Muscle of arm (tissue), 12 donors: ENCODE results near the gene PSME2. TPM values are rescaled to one million over a fixed set of nuclear protein-coding genes. Genes with fewer than 3 reads are reported as not detected.
"Not testable (repeated sequence)": the region's sequence is repeated elsewhere in the genome, so short reads cannot be mapped to it uniquely, and the experiment has no call there.

Source experiments
- DNase-seq: peaks from one replicate; pipeline ENCODE4 v3.0.0-alpha.2; 2013
- polyA plus RNA-seq, 12 donors: library from polyadenylated mRNA; unstranded; fragments of 120-200 nt; gene quantifications; one replicate each; pipeline ENCODE4 v1.2.1, GENCODE V29; 2013; ENCODE audit not compliant: insufficient read length in 12 of 12

PSME2 gene
- polyA plus RNA-seq, 12 donors: 68.9 to 105 (median 90.2) TPM; not detected in 1

DNA sequence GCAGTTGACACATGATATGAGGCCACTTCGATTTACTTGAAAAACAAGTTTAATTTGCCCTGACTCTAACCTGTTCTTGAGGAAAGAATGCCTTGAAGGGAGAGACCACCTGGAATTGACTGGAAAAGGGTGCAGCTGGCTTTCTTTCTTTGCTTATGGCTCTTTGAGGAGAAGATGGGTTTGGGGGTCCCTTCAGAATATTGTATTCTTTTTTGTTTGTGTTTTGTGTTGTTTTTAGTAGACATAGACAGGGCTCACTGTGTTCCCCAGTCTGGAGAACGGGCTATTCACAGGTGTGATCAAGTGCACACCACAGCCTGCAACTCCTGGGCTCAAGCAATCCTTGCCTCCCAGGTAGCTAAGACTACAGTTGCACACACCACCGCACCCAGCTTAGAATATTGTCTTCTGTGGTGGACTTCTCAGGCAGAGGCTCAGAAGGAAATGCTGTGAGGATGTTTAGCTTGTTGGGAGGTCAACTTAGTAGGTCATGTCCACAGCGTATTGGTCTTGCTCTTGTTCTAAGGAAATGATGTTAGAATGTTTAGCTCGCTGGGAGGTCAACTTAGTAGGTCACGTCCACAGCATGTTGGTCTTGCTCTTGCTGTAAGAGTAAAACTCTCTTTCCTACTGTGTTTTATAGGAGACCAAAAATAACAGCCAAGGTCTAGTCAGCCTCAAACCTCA lies 30.1 kb downstream of the PSME2 start:
- DNase-seq: no peak

DNA sequence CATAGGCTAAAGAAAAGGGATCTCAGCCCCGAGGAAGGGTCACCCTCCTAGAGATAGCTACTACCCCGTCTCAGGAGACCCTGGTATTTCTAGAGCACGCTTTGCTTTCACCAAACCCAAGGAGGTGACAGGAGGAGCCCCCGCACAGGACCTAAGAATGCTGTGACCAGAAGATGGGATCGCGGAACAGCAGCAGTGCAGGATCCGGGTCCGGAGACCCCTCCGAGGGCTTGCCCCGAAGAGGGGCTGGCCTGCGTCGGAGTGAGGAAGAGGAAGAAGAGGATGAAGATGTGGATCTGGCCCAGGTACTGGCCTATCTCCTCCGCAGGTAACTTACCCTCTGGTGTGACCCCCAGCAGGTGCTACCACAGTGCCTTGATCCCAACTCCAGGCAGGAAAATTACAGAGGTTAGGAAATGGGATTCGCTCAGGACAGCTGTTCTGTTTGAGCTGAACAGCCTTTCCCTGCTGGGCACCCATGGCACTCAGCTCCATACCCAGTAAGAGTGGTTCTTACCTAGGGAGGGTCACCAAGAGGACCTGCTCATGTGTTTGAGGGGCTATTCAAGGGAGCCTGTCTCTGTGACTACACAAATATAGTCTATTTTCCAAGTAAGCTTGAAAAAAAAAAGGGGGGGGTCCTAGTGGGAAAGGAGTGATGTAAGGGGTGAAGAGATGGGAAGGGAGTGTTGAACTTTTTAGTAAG lies 30.8 kb downstream of the PSME2 start:
- no peak for DNase-seq

DNA sequence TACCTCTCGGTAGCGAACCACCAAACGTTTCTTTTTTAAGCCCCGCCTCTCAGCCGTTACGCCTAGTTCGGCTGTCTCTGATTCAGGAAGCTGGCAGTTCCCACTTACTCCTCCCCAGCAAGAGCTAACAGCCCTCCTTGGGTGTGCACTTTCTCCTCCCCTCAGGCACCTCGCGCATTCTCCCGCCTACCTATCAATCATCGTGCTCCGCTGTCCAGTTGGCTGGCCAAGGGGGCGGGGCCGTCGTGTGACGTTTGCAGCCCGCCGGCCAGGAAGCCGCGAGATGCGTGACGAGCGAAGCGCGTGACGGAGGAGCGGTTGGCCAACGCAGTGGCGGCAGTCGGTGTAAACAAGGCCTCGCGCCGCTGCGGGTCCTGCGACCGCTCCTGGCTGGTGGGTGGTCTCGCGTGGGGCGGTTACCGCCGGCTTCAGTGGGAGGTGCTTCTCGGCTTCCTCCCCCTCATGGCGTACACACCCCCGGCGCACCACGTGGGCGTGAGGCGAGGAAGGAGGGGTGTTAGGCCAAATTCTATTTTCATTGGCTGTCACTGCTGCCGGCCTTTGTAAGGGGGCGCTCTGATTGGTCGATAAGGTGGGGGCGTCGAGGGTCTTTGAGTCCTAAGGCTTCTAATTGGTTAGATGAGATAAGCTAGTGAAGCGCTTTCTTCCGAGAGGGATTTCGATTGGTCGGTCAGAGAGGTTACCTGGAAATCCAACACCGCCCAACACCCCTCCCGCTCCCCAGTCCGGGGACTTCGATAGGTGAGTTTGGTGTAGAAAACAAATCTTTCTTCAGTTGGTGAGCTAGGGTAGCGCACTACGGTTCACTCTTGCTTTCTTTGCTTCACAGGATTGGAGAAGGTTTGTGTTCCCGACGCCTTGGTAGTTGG lies 31.6 kb downstream of the PSME2 start, which contains the start of the genes DCAF11 and NRL:
DCAF11 (plus strand) TSS at position 246 of the 890 bp plus-strand sequence. CDS start 818 bp downstream, outside the sequence.
NRL (minus strand) TSS at position 418 of the 890 bp plus-strand sequence. CDS start 32,101 bp downstream, outside the sequence.
- DNase-seq: peak; percentile 99

DNA sequence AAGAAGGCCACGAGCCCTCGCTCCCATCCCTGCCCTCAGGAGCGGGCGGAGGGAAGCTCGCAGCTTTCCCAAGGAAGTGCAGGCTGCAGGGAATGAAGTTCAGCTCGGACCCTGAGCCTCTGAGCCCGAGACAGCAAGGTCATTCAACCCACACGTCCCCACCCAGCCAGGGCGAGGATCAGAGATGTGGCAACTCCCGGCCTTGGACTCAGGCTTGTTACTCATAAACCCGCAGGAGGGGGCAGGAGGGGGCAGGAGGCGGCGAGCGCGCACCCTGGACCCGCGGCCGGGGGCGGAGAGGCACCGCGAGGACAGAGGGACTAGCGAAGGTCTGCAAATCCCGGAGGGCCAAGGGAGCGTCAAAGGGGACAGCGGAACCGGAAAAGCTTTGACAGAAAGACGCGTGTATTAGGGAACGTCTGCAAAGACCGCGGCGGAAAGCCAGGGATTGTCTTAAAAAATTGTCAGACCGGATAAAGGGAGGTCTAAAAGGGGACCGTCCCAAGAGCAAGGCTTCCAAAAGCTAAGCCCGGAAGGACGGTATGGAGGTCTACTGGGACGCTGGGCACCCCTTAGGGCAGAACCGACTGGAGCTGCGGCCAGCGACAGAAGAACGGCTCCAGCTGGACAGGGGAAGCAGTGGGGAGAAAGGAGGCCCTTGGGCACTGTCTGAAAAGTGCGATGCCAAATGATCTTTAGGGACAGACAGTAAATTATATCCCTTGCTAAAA lies 32.4 kb downstream of the PSME2 start:
- DNase-seq: peak; percentile 88

DNA sequence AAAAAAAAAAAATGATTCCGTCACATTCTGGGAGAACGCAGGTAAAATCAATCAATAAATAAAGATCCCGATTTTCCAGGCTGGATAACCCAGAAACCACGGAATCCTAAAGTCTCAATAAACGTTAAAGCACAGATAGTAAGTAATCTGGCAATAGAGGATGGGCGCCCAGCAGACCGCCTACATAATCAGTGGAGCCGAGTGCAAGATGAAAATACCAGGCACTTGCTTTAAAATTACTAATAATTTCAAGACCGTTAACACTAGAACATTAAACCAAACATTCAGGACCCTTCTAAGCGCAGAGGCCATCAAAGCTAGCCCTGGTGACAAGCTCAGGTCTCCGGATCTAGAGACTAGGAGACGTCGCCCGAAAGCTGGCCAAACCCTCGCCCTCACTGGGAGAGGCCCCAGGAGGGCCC lies 33.0 kb downstream of the PSME2 start:
- DNase-seq: no peak

DNA sequence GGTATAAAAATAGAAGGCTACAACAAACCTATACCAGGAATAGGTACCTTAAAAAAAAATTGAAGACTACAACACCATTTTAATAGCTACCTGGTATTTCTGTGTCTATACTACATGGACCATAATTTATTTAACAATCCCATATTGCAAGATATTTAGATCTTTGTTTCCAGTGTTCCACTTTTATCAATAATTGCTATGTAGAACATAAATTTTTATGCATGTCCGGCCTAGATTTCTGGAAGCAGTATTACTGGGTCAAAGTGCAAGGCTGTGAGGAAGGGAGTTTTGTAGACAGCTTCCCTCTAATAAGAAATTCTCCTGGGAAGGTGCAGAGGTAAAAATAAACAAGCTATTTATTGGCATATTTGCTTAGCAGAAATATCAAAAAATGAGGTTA lies 35.9 kb downstream of the PSME2 start:
- DNase-seq: no peak

DNA sequence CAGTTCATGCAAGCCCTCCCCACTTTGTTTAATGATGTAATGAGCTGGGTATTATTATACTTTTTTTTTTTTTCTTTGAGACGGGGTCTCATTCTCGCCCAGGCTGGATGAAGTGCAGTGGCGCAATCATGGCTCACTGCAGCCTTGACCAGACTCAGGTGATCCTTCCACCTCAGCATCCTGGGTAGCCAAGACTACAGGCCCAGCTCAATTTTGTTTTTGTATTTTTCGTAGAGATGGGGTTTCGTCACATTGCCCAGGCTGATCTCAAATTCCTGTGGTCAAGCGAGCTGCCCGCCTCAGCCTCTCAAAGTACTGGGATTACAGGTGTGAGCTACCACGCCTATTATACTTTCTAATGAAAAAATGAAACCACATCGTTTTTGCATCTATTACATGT lies 36.4 kb downstream of the PSME2 start:
- no peak for DNase-seq

DNA sequence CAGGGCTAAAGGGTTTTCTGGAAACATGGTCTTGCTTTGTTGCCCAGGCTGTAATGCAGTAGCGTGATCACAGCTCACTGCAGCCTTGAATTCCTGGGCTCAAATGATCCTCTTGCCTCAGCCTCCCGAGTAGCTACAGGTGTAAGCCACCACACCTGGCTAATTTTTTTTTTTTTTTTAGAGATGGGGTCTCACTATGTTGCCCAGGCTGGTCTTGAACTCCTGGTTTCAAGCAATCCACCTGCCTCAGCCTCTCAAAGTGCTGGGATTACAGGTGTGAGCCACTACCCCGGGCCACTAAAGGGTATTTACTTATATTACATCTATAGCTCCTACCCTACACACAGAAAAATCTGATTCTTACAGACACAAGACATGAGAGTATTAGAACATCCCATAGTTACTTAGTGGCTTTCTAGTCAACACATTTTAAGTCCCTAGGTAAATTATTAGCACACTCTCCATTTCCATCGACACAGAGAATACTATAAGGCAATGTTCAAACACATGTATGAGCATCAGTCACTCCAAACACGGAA lies 38.0 kb downstream of the PSME2 start:
- no peak for DNase-seq

DNA sequence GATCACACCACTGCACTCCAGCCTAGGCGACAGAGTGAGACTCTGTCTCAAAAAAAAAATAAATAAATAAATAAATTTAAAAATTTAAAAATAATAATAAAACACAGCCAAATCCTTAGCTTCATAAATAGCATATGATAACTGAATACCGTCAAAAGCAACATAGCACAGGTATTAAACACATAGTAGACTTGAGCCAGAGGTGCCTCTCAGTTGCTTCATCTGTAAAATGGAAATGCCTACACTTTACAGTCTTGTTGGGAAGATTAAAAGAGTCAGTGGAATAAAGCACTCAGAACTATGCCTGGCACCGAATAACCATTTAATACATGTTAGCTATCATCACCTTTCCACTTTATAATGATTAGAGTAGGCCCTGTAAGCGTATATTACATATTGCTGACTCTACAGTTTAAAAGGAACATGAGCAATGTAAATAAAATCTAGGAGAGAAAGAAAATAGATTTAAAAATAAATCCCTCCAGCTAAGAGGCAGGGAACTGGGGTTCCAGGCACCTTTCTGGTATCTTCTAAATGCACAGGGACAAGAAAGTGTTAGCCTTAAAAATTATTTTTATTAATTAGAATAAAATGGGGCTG lies 39.6 kb downstream of the PSME2 start:
- DNase-seq: no peak

DNA sequence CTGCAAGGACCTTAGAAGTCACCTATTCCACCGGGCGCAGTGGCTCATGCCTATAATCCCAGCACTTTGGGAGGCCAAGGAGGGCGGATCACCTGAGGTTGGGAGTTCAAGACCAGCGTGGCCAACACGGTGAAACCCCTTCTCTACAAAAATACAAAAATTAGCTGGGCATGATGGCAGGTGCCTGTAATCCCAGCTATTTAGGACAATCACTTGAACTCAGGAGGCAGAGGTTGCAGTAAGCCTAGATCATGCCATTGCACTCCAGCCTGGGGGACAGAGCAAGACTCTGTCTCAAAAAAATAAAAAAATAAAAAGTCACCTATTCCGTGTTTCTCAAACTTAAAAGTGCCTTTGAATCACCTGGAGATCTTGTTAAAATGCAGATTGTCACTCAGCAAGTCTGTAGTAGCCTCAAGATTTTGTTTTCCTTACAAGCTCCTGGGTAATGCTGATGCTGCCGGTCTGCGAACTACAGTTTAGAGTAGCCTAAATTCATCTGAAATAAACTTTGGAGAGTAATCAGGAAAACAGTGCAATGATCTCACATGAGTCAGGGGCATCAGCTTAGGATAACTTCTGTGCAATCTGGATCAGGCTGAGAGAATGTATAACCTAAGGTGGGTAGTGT lies 40.7 kb downstream of the PSME2 start:
- not testable (repeated sequence) for DNase-seq

DNA sequence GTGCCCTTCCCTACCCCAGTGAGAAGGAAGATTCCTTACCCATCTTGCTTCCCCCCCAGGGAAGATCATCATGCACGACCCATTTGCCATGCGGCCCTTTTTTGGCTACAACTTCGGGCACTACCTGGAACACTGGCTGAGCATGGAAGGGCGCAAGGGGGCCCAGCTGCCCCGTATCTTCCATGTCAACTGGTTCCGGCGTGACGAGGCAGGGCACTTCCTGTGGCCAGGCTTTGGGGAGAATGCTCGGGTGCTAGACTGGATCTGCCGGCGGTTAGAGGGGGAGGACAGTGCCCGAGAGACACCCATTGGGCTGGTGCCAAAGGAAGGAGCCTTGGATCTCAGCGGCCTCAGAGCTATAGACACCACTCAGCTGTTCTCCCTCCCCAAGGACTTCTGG lies 43.0 kb downstream of the PSME2 start:
- no peak for DNase-seq

DNA sequence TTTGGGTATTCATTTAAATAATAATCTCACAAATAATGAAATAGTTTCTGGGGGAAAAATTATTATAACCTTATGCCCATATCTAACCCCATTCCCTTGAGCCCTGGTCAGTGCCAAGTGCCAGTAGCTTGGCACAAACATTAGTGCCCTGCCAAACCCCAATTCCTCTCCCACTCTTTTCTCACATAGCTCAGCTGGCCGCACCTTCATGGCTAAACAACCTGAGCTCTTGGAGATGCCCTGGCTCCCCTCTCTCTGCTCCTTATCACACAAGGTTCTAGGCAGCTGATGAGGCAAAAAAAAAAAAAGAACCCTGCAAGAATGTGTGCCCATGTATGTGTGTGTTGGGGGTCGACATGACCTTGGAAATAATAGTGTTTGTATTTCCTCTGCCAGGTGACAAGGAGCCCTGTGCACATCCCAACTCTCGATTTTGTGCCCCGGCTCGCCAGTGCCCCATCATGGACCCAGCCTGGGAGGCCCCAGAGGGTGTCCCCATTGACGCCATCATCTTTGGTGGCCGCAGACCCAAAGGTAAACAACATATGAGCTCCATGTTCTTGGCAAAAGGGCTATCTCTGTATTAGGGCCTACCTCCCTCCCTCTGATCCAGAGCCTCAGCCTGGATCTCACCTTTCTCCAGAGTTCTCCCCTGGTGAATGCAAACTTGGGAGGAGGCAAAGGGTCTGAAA lies 43.9 kb downstream of the PSME2 start:
- no peak for DNase-seq

DNA sequence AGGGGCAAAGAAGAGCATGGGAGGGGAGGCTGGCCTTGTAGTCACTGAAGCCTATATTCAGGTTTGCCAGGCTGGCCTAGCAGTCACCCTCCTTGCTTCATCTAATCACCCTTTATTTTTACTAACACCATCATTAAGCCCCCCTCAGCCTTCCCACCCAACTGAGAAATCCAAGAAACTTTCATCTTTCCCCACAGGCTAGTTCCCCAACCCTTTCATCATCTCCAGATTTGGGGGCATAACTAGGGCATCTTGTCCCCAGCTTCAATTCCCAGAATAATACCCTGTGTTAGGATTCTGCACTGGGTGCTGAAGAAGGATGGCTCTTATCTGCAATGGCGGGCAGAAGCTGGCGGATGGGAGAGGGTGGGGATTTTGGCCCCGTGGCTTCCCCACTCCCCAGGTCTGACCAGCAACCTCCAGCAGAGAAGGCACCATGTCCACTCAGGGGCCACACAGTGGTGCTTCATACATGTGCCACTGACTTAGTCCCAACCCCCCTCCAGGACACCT lies 45.4 kb downstream of the PSME2 start:
- no peak for DNase-seq

DNA sequence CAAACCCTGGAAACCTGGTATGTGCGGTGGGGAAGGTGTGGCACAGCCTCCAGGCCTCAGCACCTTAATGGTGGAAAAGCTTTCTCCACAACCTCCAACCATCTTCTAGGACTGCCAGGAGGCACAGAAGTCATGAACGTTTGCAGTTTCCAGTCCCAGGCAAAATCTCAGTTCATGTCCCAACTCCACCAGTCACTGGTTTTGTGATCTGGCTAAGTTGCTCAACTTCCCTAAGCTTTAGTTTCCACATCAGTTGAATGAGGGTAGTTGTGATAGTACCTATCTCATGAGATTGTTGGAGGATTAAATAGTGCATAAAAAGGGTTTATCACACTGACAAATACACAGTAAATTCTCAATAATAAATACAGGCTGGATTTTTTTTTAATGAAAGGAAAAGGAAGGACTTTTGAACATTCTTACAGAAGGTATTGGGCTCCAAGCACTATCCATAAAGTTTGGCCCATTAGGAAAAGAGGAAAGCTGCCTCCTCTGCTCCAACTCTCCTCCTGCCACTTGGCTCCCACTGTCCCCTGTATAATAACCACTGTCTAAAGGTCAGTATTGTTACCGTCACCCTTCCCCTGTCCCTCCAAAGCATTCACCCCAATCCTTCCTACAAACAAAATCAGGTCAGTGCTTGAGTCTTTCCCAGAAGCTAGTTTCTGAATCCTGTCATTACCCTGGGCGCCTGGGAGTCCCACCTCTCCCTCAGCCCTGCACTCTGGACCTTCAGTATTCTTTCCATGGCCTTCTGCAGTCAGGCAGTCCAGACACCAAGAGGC lies 46.0 kb downstream of the PSME2 start:
- DNase-seq: no peak

DNA sequence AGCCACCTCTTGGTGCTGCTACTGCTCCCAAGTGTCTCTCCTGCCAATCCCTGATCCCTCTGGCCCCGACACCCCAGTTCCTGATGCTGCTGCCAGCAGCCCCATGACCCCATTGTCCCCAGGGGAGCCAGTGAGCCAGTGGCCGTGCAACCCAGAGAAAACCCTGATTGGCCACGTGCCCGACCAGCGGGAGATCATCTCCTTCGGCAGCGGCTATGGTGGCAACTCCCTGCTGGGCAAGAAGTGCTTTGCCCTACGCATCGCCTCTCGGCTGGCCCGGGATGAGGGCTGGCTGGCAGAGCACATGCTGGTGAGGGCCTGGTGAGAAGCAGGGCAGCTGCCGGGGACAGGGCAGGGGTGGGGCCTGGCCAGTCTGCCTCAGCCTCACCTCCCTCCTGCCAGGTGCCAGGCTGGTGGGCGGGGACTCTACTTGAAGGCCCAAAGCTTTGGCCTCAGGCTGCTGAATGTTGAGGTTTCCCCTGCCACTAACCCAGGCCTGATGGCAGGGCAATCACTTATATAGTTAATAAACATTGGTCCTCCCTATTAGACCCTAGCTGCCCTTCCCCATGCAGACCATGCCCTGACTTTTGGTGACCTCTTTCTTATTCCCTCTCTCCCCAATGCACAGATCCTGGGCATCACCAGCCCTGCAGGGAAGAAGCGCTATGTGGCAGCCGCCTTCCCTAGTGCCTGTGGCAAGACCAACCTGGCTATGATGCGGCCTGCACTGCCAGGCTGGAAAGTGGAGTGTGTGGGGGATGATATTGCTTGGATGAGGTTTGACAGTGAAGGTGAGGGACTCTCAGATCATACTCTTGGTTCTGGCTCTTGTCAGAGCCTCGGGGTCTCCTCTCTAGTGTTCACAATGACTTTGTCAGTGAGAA lies 47.2 kb downstream of the PSME2 start:
- DNase-seq: no peak

DNA sequence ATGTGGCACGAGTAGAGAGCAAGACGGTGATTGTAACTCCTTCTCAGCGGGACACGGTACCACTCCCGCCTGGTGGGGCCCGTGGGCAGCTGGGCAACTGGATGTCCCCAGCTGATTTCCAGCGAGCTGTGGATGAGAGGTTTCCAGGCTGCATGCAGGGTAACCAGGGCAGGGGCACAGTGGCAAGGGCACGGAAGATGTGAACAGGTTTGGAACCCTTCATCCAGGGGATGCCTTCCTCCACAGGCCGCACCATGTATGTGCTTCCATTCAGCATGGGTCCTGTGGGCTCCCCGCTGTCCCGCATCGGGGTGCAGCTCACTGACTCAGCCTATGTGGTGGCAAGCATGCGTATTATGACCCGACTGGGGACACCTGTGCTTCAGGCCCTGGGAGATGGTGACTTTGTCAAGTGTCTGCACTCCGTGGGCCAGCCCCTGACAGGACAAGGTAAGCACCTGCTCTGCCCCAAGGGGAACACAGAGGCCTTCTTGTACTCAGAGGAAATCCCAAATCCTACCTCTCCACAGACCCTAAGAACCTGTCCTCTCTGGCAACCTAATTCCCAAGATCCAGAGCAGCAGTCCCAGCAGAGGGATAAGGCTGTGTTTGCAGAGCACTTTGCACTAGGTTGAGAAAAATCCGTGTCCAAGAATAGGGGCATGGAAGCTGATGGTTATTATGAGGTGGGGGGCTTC lies 48.0 kb downstream of the PSME2 start:
- DNase-seq: no peak
